HepG2 (cell line): ENCODE measurements around the gene NFE2L1. TPM values are rescaled to one million over a fixed set of nuclear protein-coding genes. Genes with fewer than 3 reads are reported as not detected.

ENCODE experiments used
- HOXA9 ChIP-seq: sonication (generic); formaldehyde crosslinking; IDR thresholded peaks from 2 replicates; pipeline ENCODE4 v1.8.1; 2022; ENCODE audit warnings: missing genetic modification reagents, mild to moderate bottlenecking, moderate library complexity, borderline replicate concordance
- JUN ChIP-seq: sonication (generic); formaldehyde crosslinking; IDR thresholded peaks from 2 replicates; pipeline ENCODE4 v1.4.0; 2020; ENCODE audit warnings: mild to moderate bottlenecking, missing genetic modification reagents
- MED8 ChIP-seq: sonication (generic); formaldehyde crosslinking; IDR thresholded peaks from 2 replicates; pipeline ENCODE4 v1.8.1; 2023; ENCODE audit warnings: mild to moderate bottlenecking, missing genetic modification reagents; ENCODE audit not compliant: insufficient replicate concordance
- MLLT10 ChIP-seq: sonication (generic); formaldehyde crosslinking; IDR thresholded peaks from 2 replicates; pipeline ENCODE4 v1.4.0; 2020; ENCODE audit warnings: missing genetic modification reagents
- ZNF207 ChIP-seq: fragments of 450-650 bp; IDR thresholded peaks from 2 replicates; pipeline ENCODE4 v1.6.1; 2016; ENCODE audit warnings: antibody characterized with exemption, borderline replicate concordance
- ZNF224 ChIP-seq: sonication (generic); formaldehyde crosslinking; IDR thresholded peaks from 2 replicates; pipeline ENCODE4 v1.5.0; 2020; ENCODE audit warnings: mild to moderate bottlenecking, missing genetic modification reagents
- ZNF644 ChIP-seq: IDR thresholded peaks from 2 replicates; pipeline ENCODE4 v1.6.1; 2016; ENCODE audit warnings: low read depth
- polyA plus RNA-seq, 8 experiments: library from polyadenylated mRNA; depleted of rRNA in 3 of 8; stranded (reverse) in 7 of 8; unstranded in 1 of 8; fragments of >200 nt; fragmentation: Illumina TruSeq in 4 of 8; extraction: Trizol in 4 of 8; gene quantifications; 2 replicates each; pipeline versions ENCODE4 v1.2.1 to v1.2.3, GENCODE V29; 2011 to 2016; ENCODE audit warnings: low read depth in 4 of 8, missing spikeins in 1 of 8, mixed read lengths in 1 of 8; ENCODE audit not compliant: insufficient read depth in 1 of 8
- total RNA-seq, 5 experiments: library from RNA; depleted of rRNA; stranded (reverse); fragments of >200 nt; fragmentation: Illumina TruSeq; extraction: Trizol; gene quantifications; 2 replicates each; pipeline ENCODE4 v1.2.3, GENCODE V29; 2016; ENCODE audit warnings: low read depth in 1 of 5
- TF ChIP-seq, protein P1 (sequence below): sonication (generic); formaldehyde crosslinking; IDR thresholded peaks from 2 replicates; pipeline ENCODE4 v1.5.1; 2020; ENCODE audit warnings: mild to moderate bottlenecking, missing genetic modification reagents
- TF ChIP-seq, protein P2 (sequence below): sonication (generic); formaldehyde crosslinking; conservative IDR thresholded peaks from 2 replicates; pipeline ENCODE4 v1.8.0; 2022; ENCODE audit warnings: mild to moderate bottlenecking, moderate library complexity, missing genetic modification reagents
- TF ChIP-seq, protein P3 (sequence below): sonication (generic); formaldehyde crosslinking; IDR thresholded peaks from 2 replicates; pipeline ENCODE4 v1.8.1; 2023; ENCODE audit warnings: missing genetic modification reagents, inconsistent platforms, borderline replicate concordance
- TF ChIP-seq, protein P4 (sequence below): sonication (generic); formaldehyde crosslinking; IDR thresholded peaks from 2 replicates; pipeline ENCODE4 v1.5.0; 2020; ENCODE audit warnings: mild to moderate bottlenecking, missing genetic modification reagents
- TF ChIP-seq, protein P5 (sequence below): sonication (generic); formaldehyde crosslinking; IDR thresholded peaks from 2 replicates; pipeline ENCODE4 v1.4.0; 2020; ENCODE audit warnings: missing genetic modification reagents
- TF ChIP-seq, protein P6 (sequence below): IDR thresholded peaks from 2 replicates; pipeline ENCODE4 v1.6.1; 2016; ENCODE audit warnings: missing compliant biosample characterization, missing genetic modification reagents, borderline replicate concordance

NFE2L1 gene
- total and polyA plus RNA-seq, 2 of the 13 experiments (the other 11 are each of a cell fraction or from before 2014, with no cell fraction given), result 67.0 to 234 TPM

DNA sequence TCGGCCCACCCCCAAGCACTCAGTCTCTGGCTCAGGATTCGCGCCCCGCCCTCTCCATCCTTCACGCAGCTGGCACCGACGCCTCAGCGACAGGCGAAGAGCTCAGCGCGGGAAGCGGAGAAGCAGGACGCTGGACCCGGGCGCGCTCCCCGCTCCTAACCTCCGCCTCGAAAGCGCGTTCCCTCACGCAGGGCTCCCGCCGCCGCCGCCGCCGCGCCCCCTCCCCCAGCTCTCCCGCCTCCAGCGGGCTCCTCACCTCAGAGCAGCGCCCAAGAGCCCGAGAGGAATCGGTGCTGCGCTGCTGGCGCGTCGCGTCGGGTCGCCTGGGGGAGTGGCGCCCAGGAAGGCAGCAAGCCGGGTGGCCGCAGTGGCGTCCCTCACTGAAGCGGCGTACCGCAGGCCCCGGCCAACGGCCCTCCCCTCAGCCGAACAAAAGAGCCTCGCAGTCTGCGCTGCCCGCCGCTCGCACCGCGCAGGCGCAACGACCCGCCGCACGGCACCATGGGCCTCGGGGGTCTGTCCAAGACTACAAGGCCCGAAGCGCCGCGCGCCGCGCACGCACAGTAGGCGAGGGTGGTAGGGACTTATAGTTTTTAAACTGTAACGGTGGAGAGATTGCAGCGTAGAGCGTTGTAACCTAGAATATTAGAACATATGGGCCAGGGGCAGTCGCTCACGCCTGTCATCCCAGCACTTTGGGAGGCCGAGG is 53.0 kb downstream of the NFE2L1 start, which contains the start of gene CBX1 (continued):
- TF ChIP-seq, protein P1, sequence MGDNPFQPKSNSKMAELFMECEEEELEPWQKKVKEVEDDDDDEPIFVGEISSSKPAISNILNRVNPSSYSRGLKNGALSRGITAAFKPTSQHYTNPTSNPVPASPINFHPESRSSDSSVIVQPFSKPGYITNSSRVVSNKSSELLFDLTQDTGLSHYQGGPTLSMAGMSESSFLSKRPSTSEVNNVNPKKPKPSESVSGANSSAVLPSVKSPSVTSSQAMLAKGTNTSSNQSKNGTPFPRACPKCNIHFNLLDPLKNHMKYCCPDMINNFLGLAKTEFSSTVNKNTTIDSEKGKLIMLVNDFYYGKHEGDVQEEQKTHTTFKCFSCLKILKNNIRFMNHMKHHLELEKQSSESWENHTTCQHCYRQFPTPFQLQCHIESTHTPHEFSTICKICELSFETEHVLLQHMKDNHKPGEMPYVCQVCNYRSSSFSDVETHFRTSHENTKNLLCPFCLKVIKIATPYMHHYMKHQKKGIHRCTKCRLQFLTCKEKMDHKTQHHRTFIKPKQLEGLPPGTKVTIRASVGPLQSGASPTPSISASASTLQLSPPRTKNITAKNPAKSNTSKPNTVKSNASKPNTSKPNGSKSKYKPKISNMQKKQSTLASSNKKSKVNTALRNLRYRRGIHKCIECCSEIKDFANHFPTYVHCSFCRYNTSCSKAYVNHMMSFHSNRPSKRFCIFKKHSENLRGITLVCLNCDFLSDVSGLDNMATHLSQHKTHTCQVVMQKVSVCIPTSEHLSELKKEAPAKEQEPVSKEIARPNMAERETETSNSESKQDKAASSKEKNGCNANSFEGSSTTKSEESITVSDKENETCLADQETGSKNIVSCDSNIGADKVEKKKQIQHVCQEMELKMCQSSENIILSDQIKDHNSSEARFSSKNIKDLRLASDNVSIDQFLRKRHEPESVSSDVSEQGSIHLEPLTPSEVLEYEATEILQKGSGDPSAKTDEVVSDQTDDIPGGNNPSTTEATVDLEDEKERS (CRISPR knock-in tag), result no peak
- TF ChIP-seq, protein P2, sequence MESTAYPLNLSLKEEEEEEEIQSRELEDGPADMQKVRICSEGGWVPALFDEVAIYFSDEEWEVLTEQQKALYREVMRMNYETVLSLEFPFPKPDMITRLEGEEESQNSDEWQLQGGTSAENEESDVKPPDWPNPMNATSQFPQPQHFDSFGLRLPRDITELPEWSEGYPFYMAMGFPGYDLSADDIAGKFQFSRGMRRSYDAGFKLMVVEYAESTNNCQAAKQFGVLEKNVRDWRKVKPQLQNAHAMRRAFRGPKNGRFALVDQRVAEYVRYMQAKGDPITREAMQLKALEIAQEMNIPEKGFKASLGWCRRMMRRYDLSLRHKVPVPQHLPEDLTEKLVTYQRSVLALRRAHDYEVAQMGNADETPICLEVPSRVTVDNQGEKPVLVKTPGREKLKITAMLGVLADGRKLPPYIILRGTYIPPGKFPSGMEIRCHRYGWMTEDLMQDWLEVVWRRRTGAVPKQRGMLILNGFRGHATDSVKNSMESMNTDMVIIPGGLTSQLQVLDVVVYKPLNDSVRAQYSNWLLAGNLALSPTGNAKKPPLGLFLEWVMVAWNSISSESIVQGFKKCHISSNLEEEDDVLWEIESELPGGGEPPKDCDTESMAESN, result peak; percentile 98
- TF ChIP-seq HOXA9 (CRISPR knock-in tag), result peak; percentile 75; the same call in 1 of the 2 replicates
- TF ChIP-seq, protein P3, sequence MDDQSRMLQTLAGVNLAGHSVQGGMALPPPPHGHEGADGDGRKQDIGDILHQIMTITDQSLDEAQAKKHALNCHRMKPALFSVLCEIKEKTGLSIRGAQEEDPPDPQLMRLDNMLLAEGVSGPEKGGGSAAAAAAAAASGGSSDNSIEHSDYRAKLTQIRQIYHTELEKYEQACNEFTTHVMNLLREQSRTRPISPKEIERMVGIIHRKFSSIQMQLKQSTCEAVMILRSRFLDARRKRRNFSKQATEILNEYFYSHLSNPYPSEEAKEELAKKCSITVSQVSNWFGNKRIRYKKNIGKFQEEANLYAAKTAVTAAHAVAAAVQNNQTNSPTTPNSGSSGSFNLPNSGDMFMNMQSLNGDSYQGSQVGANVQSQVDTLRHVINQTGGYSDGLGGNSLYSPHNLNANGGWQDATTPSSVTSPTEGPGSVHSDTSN (CRISPR knock-in tag), result peak; percentile 17; the same call in 1 of the 2 replicates
- TF ChIP-seq, protein P4, sequence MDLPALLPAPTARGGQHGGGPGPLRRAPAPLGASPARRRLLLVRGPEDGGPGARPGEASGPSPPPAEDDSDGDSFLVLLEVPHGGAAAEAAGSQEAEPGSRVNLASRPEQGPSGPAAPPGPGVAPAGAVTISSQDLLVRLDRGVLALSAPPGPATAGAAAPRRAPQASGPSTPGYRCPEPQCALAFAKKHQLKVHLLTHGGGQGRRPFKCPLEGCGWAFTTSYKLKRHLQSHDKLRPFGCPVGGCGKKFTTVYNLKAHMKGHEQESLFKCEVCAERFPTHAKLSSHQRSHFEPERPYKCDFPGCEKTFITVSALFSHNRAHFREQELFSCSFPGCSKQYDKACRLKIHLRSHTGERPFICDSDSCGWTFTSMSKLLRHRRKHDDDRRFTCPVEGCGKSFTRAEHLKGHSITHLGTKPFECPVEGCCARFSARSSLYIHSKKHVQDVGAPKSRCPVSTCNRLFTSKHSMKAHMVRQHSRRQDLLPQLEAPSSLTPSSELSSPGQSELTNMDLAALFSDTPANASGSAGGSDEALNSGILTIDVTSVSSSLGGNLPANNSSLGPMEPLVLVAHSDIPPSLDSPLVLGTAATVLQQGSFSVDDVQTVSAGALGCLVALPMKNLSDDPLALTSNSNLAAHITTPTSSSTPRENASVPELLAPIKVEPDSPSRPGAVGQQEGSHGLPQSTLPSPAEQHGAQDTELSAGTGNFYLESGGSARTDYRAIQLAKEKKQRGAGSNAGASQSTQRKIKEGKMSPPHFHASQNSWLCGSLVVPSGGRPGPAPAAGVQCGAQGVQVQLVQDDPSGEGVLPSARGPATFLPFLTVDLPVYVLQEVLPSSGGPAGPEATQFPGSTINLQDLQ (CRISPR knock-in tag), result no peak; the same call in 1 of the 2 replicates
- TF ChIP-seq ZNF644, result no peak
- peak; percentile 52; the same call in 1 of the 2 replicates for TF ChIP-seq ZNF224 (CRISPR knock-in tag)
- TF ChIP-seq ZNF207, result no peak
- peak; percentile 93 for TF ChIP-seq MED8
- TF ChIP-seq, protein P5, sequence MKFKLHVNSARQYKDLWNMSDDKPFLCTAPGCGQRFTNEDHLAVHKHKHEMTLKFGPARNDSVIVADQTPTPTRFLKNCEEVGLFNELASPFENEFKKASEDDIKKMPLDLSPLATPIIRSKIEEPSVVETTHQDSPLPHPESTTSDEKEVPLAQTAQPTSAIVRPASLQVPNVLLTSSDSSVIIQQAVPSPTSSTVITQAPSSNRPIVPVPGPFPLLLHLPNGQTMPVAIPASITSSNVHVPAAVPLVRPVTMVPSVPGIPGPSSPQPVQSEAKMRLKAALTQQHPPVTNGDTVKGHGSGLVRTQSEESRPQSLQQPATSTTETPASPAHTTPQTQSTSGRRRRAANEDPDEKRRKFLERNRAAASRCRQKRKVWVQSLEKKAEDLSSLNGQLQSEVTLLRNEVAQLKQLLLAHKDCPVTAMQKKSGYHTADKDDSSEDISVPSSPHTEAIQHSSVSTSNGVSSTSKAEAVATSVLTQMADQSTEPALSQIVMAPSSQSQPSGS (CRISPR knock-in tag), result peak; percentile 74; the same call in 1 of the 2 replicates
- TF ChIP-seq, protein P6, sequence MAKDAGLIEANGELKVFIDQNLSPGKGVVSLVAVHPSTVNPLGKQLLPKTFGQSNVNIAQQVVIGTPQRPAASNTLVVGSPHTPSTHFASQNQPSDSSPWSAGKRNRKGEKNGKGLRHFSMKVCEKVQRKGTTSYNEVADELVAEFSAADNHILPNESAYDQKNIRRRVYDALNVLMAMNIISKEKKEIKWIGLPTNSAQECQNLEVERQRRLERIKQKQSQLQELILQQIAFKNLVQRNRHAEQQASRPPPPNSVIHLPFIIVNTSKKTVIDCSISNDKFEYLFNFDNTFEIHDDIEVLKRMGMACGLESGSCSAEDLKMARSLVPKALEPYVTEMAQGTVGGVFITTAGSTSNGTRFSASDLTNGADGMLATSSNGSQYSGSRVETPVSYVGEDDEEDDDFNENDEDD (CRISPR knock-in tag), result peak; percentile 82; the same call in 1 of the 2 replicates
- no peak; the same call in 1 of the 2 replicates for TF ChIP-seq JUN (CRISPR knock-in tag)
- no peak for TF ChIP-seq MLLT10 (CRISPR knock-in tag)
